SK-N-SH treated with all-trans-retinoic acid at 6 μM for 48 hours (cell line): ENCODE measurements around the gene GPR18.

Source experiments
- CREB5 ChIP-seq: fragments of 250-450 bp; sonication (Bioruptor Pico); IDR thresholded peaks from 2 replicates; pipeline ENCODE4 v1.5.1; 2020; ENCODE audit warnings: low read depth, mild to moderate bottlenecking, moderate library complexity
- ESRRG ChIP-seq: fragments of 250-450 bp; sonication (Bioruptor Pico); IDR thresholded peaks from 2 replicates; pipeline ENCODE4 v1.6.1; 2021; ENCODE audit warnings: mild to moderate bottlenecking
- ISL1 ChIP-seq: fragments of 250-450 bp; sonication (Bioruptor Pico); IDR thresholded peaks from 2 replicates; pipeline ENCODE4 v2.1.2; 2022; ENCODE audit warnings: mild to moderate bottlenecking, moderate library complexity
- PATZ1 ChIP-seq: fragments of 250-450 bp; sonication (Bioruptor Pico); IDR thresholded peaks from 2 replicates; pipeline ENCODE4 v1.8.0; 2020; ENCODE audit warnings: mild to moderate bottlenecking, moderate library complexity, borderline replicate concordance
- PPARA ChIP-seq: fragments of 250-450 bp; sonication (Bioruptor Pico); IDR thresholded peaks from 2 replicates; pipeline ENCODE4 v1.5.0; 2020; ENCODE audit warnings: mild to moderate bottlenecking, borderline replicate concordance
- RARB ChIP-seq: fragments of 250-450 bp; sonication (Bioruptor Pico); IDR thresholded peaks from 2 replicates; pipeline ENCODE4 v1.8.0; 2021; ENCODE audit warnings: mild to moderate bottlenecking, moderate library complexity
- TCF4 ChIP-seq: fragments of 250-450 bp; sonication (Bioruptor Pico); IDR thresholded peaks from 2 replicates; pipeline ENCODE4 v1.8.0; 2021; ENCODE audit warnings: mild to moderate bottlenecking, moderate library complexity, borderline replicate concordance
- TOX ChIP-seq: fragments of 250-450 bp; sonication (Bioruptor Pico); IDR thresholded peaks from 2 replicates; pipeline ENCODE4 v1.8.0; 2021; ENCODE audit warnings: mild to moderate bottlenecking, moderate library complexity, borderline replicate concordance
- ZC3H10 ChIP-seq: fragments of 250-450 bp; sonication (Bioruptor Pico); IDR thresholded peaks from 2 replicates; pipeline ENCODE4 v1.5.1; 2021; ENCODE audit warnings: mild to moderate bottlenecking, moderate library complexity
- ZFP3 ChIP-seq: fragments of 250-450 bp; sonication (Bioruptor Pico); IDR thresholded peaks from 2 replicates; pipeline ENCODE4 v1.5.0; 2020; ENCODE audit warnings: mild to moderate bottlenecking, moderate library complexity
- ZFP30 ChIP-seq: fragments of 450-650 bp; formaldehyde crosslinking; IDR thresholded peaks from 2 replicates; pipeline ENCODE4 v1.5.0; 2022; ENCODE audit warnings: mild to moderate bottlenecking, moderate library complexity
- TF ChIP-seq, protein P1 (sequence below): fragments of 250-450 bp; sonication (Bioruptor Pico); IDR thresholded peaks from 2 replicates; pipeline ENCODE4 v1.5.0; 2020; ENCODE audit warnings: mild to moderate bottlenecking, moderate library complexity

DNA sequence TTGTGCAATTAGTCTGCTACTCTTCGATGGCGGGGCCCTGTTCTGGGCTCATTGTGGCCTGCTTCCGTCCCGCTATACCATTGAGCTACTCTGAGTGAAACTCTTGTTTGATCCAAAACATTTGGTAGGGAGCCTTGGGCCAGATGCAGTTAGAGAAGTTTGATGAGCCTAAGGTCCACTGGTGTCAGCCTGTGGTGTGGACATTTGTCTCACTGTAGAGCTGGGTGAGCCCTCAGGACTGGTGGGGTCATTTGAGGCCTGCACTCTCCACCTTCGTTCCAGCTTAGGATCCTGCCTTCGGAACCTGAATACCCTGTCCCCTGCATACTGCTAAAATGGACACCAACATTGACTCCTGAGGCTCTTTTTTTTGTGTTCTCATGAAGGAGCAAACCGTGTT is 50.7 kb downstream of the GPR18 start:
- no peak for TF ChIP-seq ESRRG
- TF ChIP-seq ISL1 (CRISPR knock-in tag), result no peak
- TF ChIP-seq PATZ1 (CRISPR knock-in tag), result no peak
- no peak for TF ChIP-seq RARB
- TF ChIP-seq PPARA (CRISPR knock-in tag), result no peak
- TF ChIP-seq, protein P1, sequence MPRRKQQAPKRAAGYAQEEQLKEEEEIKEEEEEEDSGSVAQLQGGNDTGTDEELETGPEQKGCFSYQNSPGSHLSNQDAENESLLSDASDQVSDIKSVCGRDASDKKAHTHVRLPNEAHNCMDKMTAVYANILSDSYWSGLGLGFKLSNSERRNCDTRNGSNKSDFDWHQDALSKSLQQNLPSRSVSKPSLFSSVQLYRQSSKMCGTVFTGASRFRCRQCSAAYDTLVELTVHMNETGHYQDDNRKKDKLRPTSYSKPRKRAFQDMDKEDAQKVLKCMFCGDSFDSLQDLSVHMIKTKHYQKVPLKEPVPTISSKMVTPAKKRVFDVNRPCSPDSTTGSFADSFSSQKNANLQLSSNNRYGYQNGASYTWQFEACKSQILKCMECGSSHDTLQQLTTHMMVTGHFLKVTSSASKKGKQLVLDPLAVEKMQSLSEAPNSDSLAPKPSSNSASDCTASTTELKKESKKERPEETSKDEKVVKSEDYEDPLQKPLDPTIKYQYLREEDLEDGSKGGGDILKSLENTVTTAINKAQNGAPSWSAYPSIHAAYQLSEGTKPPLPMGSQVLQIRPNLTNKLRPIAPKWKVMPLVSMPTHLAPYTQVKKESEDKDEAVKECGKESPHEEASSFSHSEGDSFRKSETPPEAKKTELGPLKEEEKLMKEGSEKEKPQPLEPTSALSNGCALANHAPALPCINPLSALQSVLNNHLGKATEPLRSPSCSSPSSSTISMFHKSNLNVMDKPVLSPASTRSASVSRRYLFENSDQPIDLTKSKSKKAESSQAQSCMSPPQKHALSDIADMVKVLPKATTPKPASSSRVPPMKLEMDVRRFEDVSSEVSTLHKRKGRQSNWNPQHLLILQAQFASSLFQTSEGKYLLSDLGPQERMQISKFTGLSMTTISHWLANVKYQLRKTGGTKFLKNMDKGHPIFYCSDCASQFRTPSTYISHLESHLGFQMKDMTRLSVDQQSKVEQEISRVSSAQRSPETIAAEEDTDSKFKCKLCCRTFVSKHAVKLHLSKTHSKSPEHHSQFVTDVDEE, result no peak
- TF ChIP-seq ZFP30 (CRISPR knock-in tag), result no peak
- TF ChIP-seq ZFP3 (CRISPR knock-in tag), result no peak
- no peak for TF ChIP-seq TCF4
- no peak for TF ChIP-seq TOX
- TF ChIP-seq CREB5 (CRISPR knock-in tag), result no peak
- TF ChIP-seq ZC3H10 (CRISPR knock-in tag), result no peak
